ENCODE results near the gene SLC29A2. TPM values are rescaled to one million over a fixed set of nuclear protein-coding genes. Genes with fewer than 3 reads are reported as not detected.

SLC29A2 gene
- total and polyA plus RNA-seq, 2 of the 8 experiments (the other 6 are each of a cell fraction or from before 2014, with no cell fraction given) = 29.3 to 31.6 TPM

- Histone ChIP-seq H3K23me2 (ENCODE audit: low read depth, low read length) (no peaks in the 10 kb centered on the region), H2AK5ac (ENCODE audit: low read depth, low read length) (no peak overlapping the region), H3K27ac (ENCODE audit: low read depth, low read length) (no peak overlapping the region), H3K18ac (ENCODE audit: extremely low read depth, low read length) (no peak overlapping the region), H3K14ac (ENCODE audit: insufficient read length) (no peak overlapping the region), H3K4me2 (ENCODE audit: insufficient read depth in 1 of 2, low read depth in 2 of 2, low read length in 2 of 2) (no peak overlapping the region), H3K79me2 (ENCODE audit: control insufficient read depth in 1 of 2, insufficient read depth in 2 of 2, low read length in 2 of 2) (no peaks in the 10 kb centered on the region), H4K91ac (replicated peaks; ENCODE audit: insufficient read length, low read length) (no peak overlapping the region), H4K8ac (ENCODE audit: extremely low read depth, insufficient read depth, low read length) (no peak overlapping the region), H4K5ac (ENCODE audit: insufficient read length, low read depth, low read length) (no peak overlapping the region), H2BK15ac (ENCODE audit: low read length) (no peak overlapping the region), H3K9ac (replicated peaks in 1 of 4; ENCODE audit: extremely low read depth in 1 of 4, low read depth in 3 of 4, low read length in 3 of 4) (no peak overlapping the region), H2BK120ac (replicated peaks; ENCODE audit: low read depth, low read length) (no peak overlapping the region), H2AFZ (ENCODE audit: low read length) (no peak overlapping the region), H3K4me3 (ENCODE audit: extremely low read depth in 1 of 4, insufficient read depth in 2 of 4, low read depth in 3 of 4, low read length in 4 of 4) (no peak overlapping the region), H3K36me3 (ENCODE audit: control insufficient read depth in 2 of 4, insufficient read depth in 4 of 4, low read length in 3 of 4) (no peaks in the 10 kb centered on the region), H3K79me1 (ENCODE audit: low read depth, low read length) (no peaks in the 10 kb centered on the region), H3K56ac (replicated peaks; ENCODE audit: insufficient read length, low read depth, low read length) (no peak overlapping the region), H3K23ac (ENCODE audit: insufficient read length) (no peak overlapping the region), H2BK12ac (ENCODE audit: low read depth, low read length) (no peak overlapping the region), H3K9me3 (ENCODE audit: insufficient read depth in 2 of 2, low read depth in 1 of 2, low read length in 1 of 2) (no peaks in the 10 kb centered on the region), H3K4me1 (replicated peaks in 1 of 4; ENCODE audit: control insufficient read depth in 3 of 4, insufficient read depth in 4 of 4, low read length in 3 of 4) (no peaks in the 10 kb centered on the region), H3K4ac (replicated peaks; ENCODE audit: insufficient read length, low read depth, low read length) (no peak overlapping the region), H4K20me1 (replicated peaks in 1 of 2; ENCODE audit: control insufficient read depth in 1 of 2, insufficient read depth in 2 of 2, low read length in 2 of 2) (no peaks in the 10 kb centered on the region), H2BK20ac (ENCODE audit: low read length) (no peak overlapping the region), H3K27me3 (replicated peaks in 1 of 4; ENCODE audit: control insufficient read depth in 3 of 4, extremely low read depth in 1 of 4, insufficient read depth in 3 of 4, low read length in 3 of 4) (no peaks in the 10 kb centered on the region), H2BK5ac (ENCODE audit: low read depth, low read length) (no peak overlapping the region)
- CTCF ChIA-PET (ENCODE audit: partially characterized antibody) = interaction anchor here (0.6 to 0.8 kb wide), 4 partner anchors 8 to 31 kb away, joined by 3 to 6 read pairs (median 3); no protein-coding TSS in a partner anchor
- TF ChIP-seq CBX8 (IDR thresholded peaks at IDR 0.05; ENCODE audit: borderline replicate concordance, low read depth, low read length) = no peak
- no peak for TF ChIP-seq CBX5 (IDR thresholded peaks at IDR 0.05; ENCODE audit: low read depth, low read length)
- TF ChIP-seq MAX (IDR thresholded peaks at IDR 0.05) = no peak
- no peak for TF ChIP-seq TAF1 (IDR thresholded peaks at IDR 0.05; ENCODE audit: low read depth, low read length)
- TF ChIP-seq NRF1 (IDR thresholded peaks at IDR 0.05; ENCODE audit: low read depth, low read length) = no peak
- no peak for TF ChIP-seq KDM1A (IDR thresholded peaks at IDR 0.05; ENCODE audit: borderline replicate concordance, low read length)
- TF ChIP-seq EZH2 (IDR thresholded peaks at IDR 0.05; ENCODE audit: low read depth, low read length, severe bottlenecking) = no peak
- TF ChIP-seq FOSL1 (IDR thresholded peaks at IDR 0.05; ENCODE audit: insufficient read depth, low read depth, low read length) = no peak
- no peak for TF ChIP-seq SP2 (IDR thresholded peaks at IDR 0.05; ENCODE audit: low read length)
- no peak for TF ChIP-seq CTBP2 (IDR thresholded peaks at IDR 0.05; ENCODE audit: borderline replicate concordance, insufficient read depth, insufficient read length, low read length)
- no peak for TF ChIP-seq JUN (IDR thresholded peaks at IDR 0.05; ENCODE audit: low read depth, low read length)
- 66% methylated on average over 3 of the region's 3 CpGs; no CpG with 5 or more reads in 1 of the 2 experiments for WGBS, 2 experiments (ENCODE audit: extremely low coverage in 1 of 2, insufficient coverage in 1 of 2, insufficient read length in 1 of 2, insufficient replicate concordance in 2 of 2, low coverage in 1 of 2, low lambda C conversion rate in 2 of 2, missing lambda C conversion rate in 1 of 2)
- DNase-seq (ENCODE audit: low read depth in 1 of 2, low spot score in 2 of 2) = no peak
- FAIRE-seq = no peak
- POLR2A ChIA-PET (ENCODE audit: partially characterized antibody) = no interaction called here
These were observed 22.4 kb upstream of the SLC29A2 start for GRCh38 chr11:66393954-66394353.
